ENCODE measurements around the gene CAMSAP2. TPM values are rescaled to one million over a fixed set of nuclear protein-coding genes. Genes with fewer than 3 reads are reported as not detected.

CAMSAP2 gene
- total RNA-seq, 1 experiment from 2014 or later, result 17.8 TPM

GRCh38 chr1:200877010-200877409 is 138.3 kb downstream of the CAMSAP2 start:
- DNase-seq (ENCODE audit: low read depth), result no peak

DNA sequence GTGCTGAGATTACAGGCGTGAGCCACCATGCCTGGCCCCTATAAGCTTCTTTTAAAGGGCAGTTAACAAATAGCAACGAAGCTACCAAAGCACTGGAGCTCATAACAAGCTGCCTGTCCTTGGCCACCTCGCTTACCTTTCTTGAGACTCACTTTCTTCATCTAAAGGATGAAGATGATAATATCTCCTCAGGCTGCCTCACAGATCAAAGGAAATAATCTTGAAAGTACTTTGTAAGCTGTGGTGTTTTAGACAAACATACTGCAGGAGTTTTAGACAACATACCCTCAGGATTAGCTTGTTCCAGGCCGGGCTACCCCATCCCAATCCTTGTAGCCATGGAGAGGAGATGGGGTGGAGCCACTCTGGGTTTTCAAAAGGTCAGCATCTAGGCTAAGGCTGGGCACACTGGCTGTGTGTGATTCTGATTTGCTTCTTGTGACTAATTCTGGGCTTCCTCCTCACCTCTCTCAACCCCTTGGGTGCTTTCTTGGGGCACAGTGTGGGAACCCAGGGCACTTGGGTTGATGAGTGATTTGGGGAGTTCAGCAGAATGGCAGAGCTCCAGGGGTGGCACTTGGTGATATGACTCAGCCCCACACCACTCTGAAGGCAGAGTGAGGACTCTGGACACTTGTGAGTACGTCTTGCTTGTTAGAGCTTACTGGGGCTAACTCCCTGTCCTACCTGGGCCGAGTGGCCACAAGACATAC is 139.3 kb downstream of the CAMSAP2 start:
- peak; percentile 13 for DNase-seq (ENCODE audit: low read depth)

GRCh38 chr1:200880212-200880611 is 141.5 kb downstream of the CAMSAP2 start:
- peak; percentile 13 for DNase-seq (ENCODE audit: low read depth)

DNA sequence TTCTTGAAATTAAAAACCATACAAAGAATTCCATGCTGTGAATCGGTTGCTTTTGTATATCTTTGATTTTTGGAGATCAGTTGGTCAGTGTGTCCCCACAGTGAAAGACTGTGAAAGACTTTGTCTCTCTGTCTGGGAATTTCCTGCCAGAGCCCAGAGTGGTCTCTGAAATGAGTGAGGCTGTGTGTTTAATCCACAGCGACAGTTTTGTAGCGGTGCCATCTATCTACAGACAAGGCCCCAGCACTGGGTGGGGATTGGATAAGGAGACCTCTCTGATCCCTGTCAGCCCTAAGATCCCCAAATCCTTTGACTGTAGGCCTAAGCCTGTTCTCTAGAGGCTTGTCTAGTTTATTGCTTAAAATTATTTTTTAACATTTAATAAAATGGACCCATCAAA is 144.4 kb downstream of the CAMSAP2 start:
- DNase-seq (ENCODE audit: low read depth), result no peak

- no peak for DNase-seq (ENCODE audit: low read depth)
Observed at GRCh38 chr1:200885623-200886402, 147.1 kb downstream of the CAMSAP2 start.

- no peak for DNase-seq (ENCODE audit: low read depth)
Observed at GRCh38 chr1:200886594-200886993, 147.9 kb downstream of the CAMSAP2 start.

DNA sequence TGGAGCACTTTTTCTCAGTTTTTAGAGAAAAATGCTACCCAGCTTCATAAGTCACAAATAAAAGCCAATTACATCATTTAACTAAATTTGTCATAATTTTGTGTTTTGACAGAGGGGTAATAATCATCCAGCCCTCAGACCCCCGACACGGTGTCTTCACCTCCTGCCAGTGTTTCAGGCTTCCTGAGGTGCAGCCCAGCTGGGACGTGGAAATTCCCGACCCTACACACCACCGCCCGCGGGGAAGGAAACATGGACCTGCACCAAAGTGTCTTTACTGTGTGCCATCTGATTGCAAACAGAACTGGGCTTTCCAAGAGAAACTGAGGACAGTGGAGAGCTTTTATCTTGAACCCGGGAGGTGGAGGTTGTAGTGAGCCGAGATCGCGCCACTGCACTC is 148.3 kb downstream of the CAMSAP2 start:
- no peak for DNase-seq (ENCODE audit: low read depth)

DNA sequence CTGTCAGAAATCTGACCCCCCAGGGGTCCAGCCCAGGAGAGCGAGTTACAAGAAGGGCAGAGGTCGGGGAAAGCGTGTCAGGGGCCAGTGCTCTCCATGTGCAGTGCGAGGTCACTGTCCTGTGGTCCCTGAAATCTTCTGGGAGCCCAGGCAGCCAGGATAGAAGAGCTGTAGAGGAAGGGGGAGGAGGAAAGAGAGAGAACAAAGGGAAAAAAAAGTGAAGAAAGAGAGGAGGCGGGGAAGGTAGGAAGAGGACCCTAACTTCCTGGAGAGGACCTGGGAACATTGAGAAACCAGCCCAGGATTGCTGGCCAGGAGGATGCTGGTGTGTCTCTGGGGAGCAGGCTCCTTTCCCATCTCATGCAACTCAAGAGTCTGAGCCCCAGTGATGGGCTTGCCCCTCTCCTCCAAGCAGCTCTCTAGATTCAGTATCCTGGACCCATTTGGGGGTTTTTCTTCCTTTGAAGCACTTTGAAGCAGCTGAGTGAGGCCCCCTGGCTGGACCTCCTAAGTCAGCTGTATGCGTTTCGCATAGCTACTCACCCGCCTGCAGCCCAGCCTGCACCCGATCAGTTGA is 149.2 kb downstream of the CAMSAP2 start:
- no peak for DNase-seq (ENCODE audit: low read depth)

DNA sequence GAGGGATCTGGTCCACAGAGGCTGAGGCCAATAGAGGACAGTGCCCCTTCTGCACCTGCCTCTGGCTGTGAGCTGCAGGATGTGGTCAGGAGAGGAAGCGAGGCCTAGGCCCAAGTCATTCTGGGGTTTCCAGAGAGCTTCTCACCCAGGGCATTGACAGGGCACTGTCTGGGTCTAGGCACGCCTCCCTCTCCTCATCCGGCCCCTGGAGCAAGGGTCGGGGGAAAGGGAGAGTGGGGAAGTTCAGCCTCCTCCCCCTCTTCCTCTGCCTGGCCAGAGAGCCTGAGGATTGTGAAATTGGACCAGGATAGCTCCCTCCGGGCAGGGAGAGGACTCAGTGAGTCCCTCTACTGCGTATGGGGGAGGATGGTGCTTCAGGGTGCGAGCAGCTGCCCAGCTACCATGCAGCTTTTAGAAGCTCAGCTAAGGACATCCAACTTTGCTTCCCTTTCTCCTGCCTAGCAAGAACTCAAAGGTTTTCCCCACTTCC is 149.7 kb downstream of the CAMSAP2 start:
- peak; percentile 89 for DNase-seq (ENCODE audit: low read depth)

- no peak for DNase-seq (ENCODE audit: low read depth)
Observed at GRCh38 chr1:200889571-200889970, 150.9 kb downstream of the CAMSAP2 start.

GRCh38 chr1:200890027-200890426 is 151.3 kb downstream of the CAMSAP2 start:
- DNase-seq (ENCODE audit: low read depth), result no peak

DNA sequence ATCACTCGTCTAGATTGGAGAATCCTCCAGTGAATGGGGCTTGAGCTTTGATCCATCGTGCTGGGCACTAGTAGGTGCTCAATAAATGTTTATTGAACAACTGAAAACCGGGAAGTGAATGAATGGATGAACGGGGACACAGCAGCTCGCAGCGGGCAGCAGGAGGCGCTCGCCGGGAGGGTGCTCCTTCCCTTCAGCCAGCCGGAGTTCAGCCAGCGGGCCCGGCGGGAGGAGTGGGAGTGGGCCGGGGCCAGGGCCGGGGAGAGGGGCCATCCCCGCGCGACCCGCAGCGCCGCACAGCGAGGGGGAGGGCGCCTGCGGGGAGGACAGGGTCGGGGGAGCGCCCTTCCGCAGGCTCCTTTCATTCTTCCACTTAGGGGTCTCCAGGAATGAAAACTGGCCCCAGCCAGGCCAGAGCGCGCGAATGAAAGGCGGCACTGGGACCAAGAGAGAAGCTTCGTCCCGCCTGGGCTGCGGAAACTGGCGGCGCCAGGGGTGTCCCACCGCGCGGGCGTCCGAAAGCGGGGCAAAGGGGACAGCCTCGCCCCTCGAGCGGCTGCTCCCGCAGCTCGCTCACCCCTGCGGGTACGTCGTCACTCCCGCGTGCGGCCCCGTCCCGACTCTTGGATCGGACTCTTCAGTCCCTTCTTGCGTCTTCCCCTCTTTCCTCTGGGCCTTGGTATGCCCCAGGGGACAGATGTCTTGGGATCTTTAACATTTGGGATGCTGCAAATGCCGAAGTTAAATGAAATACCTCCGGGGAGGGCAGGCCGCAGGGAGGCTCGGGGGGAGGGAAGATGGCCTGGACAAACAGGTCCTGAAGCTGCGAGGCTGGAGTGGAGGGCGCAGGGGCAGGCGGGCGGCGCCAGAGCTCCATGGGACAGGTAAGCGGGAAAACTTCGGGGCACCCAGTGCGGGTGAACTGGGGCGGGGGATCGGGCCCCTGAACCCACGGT is 152.4 kb downstream of the CAMSAP2 start:
- DNase-seq (ENCODE audit: low read depth), result no peak

DNA sequence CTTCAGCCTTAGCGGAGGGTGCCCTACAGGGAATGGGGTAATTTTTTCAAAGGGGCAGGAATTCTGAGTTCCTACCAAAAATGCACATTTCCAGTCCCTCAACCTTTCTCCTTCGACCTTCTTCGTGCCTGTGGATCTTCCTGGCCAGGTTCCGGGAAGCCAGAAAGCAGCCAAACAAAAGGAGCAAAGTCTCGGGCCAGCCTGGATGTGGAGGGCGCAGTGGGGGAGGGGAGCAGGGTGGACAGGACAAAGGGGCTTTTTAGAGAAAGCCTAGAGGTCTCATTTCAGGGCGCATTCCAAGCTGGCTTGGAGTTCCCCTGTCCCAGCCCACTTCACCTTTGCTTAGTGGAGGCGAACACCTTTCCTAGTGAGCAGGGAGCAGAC is 153.1 kb downstream of the CAMSAP2 start:
- no peak for DNase-seq (ENCODE audit: low read depth)

GRCh38 chr1:200892546-200892945 is 153.9 kb downstream of the CAMSAP2 start:
- DNase-seq (ENCODE audit: low read depth), result no peak

DNA sequence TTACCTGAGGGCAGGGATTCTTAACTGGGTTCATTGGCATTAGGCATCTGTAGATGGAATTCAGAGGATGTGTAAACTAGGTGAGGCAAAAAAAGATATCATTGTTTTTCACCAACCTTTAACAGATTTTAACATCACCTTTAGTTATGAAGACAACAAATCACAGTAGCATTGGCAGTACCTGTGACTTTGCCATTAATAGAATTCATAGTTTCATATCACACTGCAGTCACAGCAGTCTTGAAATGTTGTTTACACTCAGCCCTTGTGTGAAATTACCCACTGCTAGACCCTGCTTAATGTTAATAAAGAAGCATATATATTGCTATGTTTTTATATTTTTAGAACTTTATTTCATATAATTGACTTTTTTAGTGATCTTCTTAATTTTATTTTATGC is 154.3 kb downstream of the CAMSAP2 start:
- no peak for DNase-seq (ENCODE audit: low read depth)

GRCh38 chr1:200893411-200893901 is 154.8 kb downstream of the CAMSAP2 start:
- DNase-seq (ENCODE audit: low read depth), result no peak

DNA sequence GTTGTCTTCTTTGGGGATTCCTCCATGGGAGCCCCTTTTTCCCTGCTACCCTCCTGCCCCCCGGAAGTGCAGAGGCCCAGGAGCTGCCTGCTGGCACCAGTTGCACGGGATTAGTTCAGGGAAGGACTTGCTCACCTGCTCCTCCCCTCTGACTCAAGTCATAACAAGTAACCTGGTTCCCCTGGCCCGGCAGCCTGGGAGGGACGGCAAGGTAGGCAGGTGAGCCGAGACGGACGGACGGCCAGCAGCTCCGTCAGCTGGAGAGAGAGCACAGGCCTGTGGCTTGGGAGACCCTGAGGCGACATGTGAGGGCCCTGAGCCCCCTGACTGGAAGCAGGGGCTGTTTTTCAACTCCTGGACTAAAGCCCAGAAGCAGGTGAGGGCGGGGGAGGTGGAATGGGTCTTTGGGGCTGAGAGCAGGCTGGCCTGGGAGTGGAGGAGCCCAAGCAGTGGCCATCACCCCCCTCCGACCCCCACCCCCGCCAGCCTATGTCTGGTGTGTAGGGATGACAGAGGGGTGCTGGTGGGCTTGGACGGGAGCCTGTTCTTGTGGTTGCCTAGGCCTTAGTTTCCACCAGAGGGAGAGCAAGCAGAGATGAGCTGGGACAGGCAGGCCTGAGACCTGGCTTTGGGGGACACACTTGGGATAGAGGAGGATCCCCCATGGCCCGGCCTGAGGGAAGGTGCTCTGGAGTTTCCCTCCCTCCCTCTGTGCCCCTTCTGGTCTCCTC is 156.2 kb downstream of the CAMSAP2 start, which contains the start of gene INAVA:
Gene INAVA (plus strand): TSS at position 189 of the 731 bp plus-strand sequence. CDS start 3,501 bp downstream, outside the sequence.
- no peak for DNase-seq (ENCODE audit: low read depth)

DNA sequence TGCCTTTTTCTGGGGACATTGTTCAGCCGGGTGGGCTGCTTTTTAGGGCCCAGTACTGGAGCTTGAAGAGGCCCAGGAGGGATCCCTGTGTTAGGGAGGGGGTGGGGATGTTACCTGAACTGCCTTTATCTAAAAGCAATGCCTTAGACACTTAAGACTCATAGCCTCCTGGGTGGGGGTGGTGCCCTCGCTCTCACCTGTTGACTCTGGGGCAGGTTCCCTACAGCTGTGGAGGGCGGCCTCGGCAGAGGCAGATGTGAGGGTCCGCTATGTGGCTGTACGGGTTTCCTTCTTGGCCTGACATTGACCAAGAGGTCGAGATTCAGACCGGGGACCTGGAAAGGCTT is 156.7 kb downstream of the CAMSAP2 start:
- no peak for DNase-seq (ENCODE audit: low read depth)

DNA sequence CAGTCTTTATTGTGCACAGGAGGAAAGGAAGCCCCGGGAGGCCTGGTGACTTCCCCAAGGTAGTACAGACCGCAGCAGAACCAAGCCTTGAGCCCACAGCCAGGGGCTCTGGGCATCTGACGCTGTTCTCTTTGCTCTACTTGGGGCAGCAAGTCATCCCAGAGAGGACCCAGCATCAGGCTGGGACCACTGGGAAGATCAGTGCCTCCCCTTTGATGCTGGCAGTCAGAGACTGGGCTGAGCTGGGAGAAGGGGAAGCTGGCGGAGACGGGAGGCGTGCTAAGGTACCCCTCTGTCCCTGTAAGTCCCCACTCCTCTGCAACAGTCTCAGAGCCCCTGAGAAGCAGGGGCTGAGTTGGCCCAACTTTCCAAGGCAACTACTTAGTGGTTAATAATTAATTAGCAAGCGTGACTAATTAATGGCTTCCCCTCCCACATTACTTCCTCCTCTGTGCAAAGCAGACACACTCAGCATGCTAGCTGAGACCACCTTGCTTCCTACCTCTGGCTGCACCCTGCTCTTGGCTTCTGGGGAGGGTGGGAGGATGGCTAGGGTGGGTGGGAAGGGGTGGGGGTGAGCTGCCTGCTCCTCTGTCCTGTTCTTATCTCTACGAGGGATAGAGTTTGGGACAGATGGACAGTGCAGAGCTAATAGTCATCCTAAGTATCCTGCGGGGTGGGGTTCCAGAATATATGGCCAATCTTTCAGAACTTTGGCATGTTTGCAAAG is 157.3 kb downstream of the CAMSAP2 start:
- no peak for DNase-seq (ENCODE audit: low read depth)
